Activated CD4-positive, alpha-beta T cell treated with anti-CD3 and anti-CD28 coated beads for 36 hours (primary cell): ENCODE measurements around the gene MNS1. TPM values are rescaled to one million over a fixed set of nuclear protein-coding genes. Genes with fewer than 3 reads are reported as not detected.

Experiments used
- ATAC-seq: fragments of 200-7000 bp; cut with Tn5 transposase; one replicate; pipeline ENCODE4 v1.10.0; 2021; ENCODE audit warnings: mild to moderate bottlenecking, moderate library complexity
- CTCF ChIA-PET: fragments of 350-600 bp; sonication (Branson Sonifier 250); formaldehyde crosslinking; loops from one replicate; lab custom pipeline; 2021; ENCODE audit warnings: antibody characterized with exemption; lab: Charles Lee
- POLR2A ChIA-PET: fragments of 350-600 bp; sonication (Branson Sonifier 250); formaldehyde crosslinking; loops from one replicate; lab custom pipeline; 2021; ENCODE audit warnings: antibody characterized with exemption, inconsistent platforms; lab: Charles Lee
- DNase-seq: peaks from one replicate; pipeline ENCODE4 v3.0.0-alpha.2; 2020
- H3K27ac Mint-ChIP-seq: one replicate; pipeline ENCODE4 v1.8.0; 2021; ENCODE audit warnings: mixed read lengths
- H3K27me3 Mint-ChIP-seq: one replicate; pipeline ENCODE4 v1.8.0; 2021; ENCODE audit warnings: mixed read lengths
- H3K36me3 Mint-ChIP-seq: one replicate; pipeline ENCODE4 v1.8.0; 2021; ENCODE audit warnings: low read depth, mixed read lengths
- H3K4me1 Mint-ChIP-seq: one replicate; pipeline ENCODE4 v1.8.0; 2021; ENCODE audit warnings: mixed read lengths
- H3K4me3 Mint-ChIP-seq: one replicate; pipeline ENCODE4 v1.8.0; 2021; ENCODE audit warnings: mild to moderate bottlenecking, moderate library complexity, mixed read lengths
- H3K9me3 Mint-ChIP-seq: one replicate; pipeline ENCODE4 v1.8.0; 2021; ENCODE audit warnings: low read depth, mixed read lengths
- intact Hi-C, 2 experiments: fragments of 100-400 bp; cut with DNase I in 1 of 2; cut with micrococcal nuclease in 1 of 2; formaldehyde crosslinking; loops; one replicate each; pipeline versions ENCODE4 v1.14.2 to v1.15.1; 2022 to 2024; cut with DNase I, micrococcal nuclease
- total RNA-seq, 2 experiments: library from RNA; stranded (reverse); gene quantifications; one replicate each; pipeline ENCODE4 v1.2.3, GENCODE V29; 2021

Gene MNS1
- total RNA-seq, 2 experiments from 2014 or later, result 0.41 to 0.74 TPM

DNA sequence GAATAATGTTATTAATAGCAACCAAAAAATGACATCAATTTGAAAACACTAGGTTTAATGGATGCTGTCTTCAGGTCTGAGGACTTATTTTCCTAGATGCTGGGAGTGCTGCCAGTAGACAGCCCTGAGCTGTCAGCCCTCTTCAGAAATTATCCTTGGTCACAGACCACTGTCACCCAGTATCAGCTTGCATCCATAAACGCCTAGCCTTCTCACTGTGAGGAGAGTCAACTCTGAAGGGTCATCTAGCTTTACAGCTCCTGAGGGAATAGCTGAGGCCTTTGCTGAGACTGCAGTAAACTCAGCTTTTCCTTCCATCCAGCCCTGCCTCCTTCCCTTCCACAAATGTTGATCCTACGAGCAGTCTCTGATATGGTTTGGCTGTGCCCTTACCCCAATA lies 19.4 kb upstream of the MNS1 start:
- DNase-seq (no peak), ATAC-seq (no peak)
- Mint-ChIP-seq H3K27me3 (no peaks in the 10 kb centered on the region), H3K9me3 (no peaks in the 10 kb centered on the region), H3K27ac (no peak overlapping the region), H3K36me3 (no peaks in the 10 kb centered on the region), H3K4me1 (no peaks in the 10 kb centered on the region), H3K4me3 (no peak overlapping the region)
- intact Hi-C loops, result no loop called here
- ChIA-PET POLR2A (no interaction called here), CTCF (interaction anchor here (0.6 kb wide), 1 partner anchor 1640 kb away, joined by 3 read pairs; no protein-coding TSS in a partner anchor)

DNA sequence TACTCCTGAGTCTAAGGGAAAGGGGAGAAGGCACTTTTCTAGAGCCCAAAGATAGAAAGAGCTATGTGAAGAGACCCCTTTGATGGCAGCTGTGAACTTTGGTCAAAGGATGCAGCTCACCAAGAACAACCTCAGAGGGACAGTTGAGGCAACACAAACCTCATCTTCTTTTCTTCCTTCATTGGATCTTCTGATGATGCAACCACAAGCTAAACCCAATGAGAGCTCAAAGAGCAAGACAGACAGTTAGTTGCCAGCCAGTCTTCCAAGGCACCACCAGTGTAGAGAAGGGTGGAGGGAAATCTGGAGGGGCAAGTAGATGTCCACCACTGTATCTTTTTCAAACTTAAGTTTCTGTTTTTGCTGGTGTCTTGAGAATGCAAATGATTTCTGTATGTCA lies 10.4 kb upstream of the MNS1 start:
- Mint-ChIP-seq H3K36me3 (no peaks in the 10 kb centered on the region), H3K27me3 (no peaks in the 10 kb centered on the region), H3K4me1 (no peaks in the 10 kb centered on the region), H3K9me3 (no peaks in the 10 kb centered on the region), H3K4me3 (no peak overlapping the region), H3K27ac (no peak overlapping the region)
- DNase-seq (no peak), ATAC-seq (no peak)
- CTCF ChIA-PET, result interaction anchor here (0.9 kb wide), 1 partner anchor 10 kb away, joined by 4 read pairs; the partner anchor contains the start of gene MNS1
- POLR2A ChIA-PET, result no interaction called here
- intact Hi-C loops, result no loop called here

DNA sequence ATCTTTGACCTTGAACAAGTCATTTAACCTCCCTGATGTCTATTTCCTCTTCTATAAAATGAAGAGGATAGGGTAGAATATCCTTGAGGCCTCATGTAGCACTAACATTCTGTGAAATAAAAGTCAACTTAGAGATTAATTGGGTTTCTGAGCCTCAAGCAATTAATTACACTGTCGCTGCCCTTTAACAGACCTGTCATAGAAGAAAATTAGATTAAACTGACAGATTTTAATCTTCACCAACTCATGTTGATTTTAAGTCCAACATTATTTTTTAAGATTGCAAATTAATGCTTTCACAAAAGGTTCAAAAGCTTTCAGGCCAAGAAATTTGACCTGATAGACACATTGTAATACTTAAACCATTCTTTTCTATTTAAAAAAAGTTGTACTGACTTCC lies 8.1 kb upstream of the MNS1 start:
- ATAC-seq (no peak), DNase-seq (no peak)
- POLR2A ChIA-PET, result no interaction called here
- intact Hi-C loops, result no loop called here
- Mint-ChIP-seq H3K36me3 (no peaks in the 10 kb centered on the region), H3K9me3 (no peaks in the 10 kb centered on the region), H3K27ac (no peak overlapping the region), H3K4me1 (peaks cover 9% of the 10 kb centered on the region), H3K27me3 (no peaks in the 10 kb centered on the region), H3K4me3 (no peak overlapping the region)
- CTCF ChIA-PET, result no interaction called here

DNA sequence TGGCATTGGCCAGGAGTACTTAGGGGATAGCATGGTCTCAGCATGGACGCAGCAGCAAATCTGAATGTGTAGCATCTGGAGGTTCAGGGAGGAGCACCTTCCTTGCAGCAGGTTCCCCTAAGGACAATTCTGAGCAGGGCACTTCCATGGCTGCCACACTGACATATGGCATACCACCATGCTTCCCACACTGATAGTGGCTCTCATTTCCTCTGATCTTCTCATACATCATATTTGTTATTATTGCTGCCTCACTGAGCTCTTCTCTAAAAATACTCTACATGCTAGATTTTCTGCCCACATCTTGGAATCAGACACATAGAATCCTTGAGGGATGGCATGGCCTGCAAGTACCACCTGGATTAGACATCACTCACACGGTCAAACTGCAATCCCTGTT lies 7.3 kb upstream of the MNS1 start:
- no peaks in the 10 kb centered on the region for H3K36me3 Mint-ChIP-seq
- intact Hi-C loops, result no loop called here
- DNase-seq (no peak), ATAC-seq (no peak)
- ChIA-PET POLR2A (no interaction called here), CTCF (no interaction called here)
- H3K4me1 Mint-ChIP-seq, result peaks cover 12% of the 10 kb centered on the region
- no peak overlapping the region for H3K4me3 Mint-ChIP-seq
- no peaks in the 10 kb centered on the region for H3K27me3 Mint-ChIP-seq
- H3K9me3 Mint-ChIP-seq, result no peaks in the 10 kb centered on the region
- no peak overlapping the region for H3K27ac Mint-ChIP-seq

DNA sequence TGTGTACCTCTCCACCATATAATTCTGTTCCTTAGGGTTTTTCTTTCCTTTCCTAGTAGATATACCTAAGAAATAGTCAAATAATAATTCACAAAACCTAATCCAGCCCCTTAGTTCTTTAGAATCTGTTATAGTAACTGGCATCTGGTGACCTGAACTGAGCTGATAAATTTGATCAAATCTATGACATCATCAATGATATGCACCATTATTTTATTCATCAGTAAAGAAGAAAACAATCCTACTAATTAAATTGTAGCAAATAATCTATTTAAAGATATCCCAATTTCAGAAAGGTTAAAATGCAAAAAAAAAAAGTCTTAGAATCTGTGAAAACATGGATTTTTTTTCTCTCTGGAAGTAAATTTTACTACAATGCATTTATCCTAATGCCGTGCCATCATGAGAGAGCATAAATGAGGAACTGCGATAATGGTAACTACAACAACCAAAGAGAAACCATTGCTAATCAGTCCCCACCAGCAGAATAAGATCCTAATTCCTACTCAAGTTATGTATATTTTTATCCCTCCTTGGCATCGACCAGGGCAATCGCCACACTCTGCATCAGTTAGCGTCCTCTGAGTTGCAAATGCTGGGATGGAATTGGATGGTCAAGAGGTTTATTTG lies 6.6 kb upstream of the MNS1 start:
- Mint-ChIP-seq H3K27ac (no peak overlapping the region), H3K36me3 (no peaks in the 10 kb centered on the region), H3K4me1 (peaks cover 12% of the 10 kb centered on the region), H3K4me3 (no peak overlapping the region), H3K27me3 (no peaks in the 10 kb centered on the region), H3K9me3 (no peaks in the 10 kb centered on the region)
- ATAC-seq (no peak), DNase-seq (no peak)
- POLR2A ChIA-PET, result no interaction called here
- CTCF ChIA-PET, result no interaction called here
- intact Hi-C loops, result no loop called here

DNA sequence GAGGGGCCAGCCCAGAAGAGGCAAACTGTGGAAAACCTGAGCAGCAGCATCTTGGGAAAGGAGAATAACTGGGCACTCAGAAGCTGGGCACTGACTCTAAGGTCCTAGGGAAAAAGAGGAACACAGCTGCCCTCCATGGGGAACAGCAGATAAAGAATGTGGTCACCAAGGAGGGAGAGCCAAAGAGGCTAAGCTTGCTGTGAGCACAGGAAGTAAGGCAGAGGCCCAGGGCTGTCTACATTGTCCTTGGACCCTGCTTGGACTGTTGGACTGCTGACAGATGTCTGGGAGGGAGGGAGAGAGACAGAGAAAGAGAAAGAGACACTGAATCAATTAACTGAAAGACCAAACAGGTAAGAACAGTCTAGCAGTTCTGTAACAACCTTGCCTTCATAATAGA lies 4.5 kb upstream of the MNS1 start:
- Mint-ChIP-seq H3K9me3 (no peaks in the 10 kb centered on the region), H3K27me3 (peaks cover 13% of the 10 kb centered on the region), H3K4me3 (no peak overlapping the region), H3K4me1 (peaks cover 25% of the 10 kb centered on the region), H3K27ac (no peak overlapping the region), H3K36me3 (no peaks in the 10 kb centered on the region)
- no peak for ATAC-seq
- ChIA-PET POLR2A (no interaction called here), CTCF (interaction anchor here (0.6 to 1.3 kb wide), 2 partner anchors 211 to 264 kb away, joined by 3 to 4 read pairs; partner anchors contain the start of gene ZNF280D)
- intact Hi-C loops, result loop anchor here (5.0 to 10.0 kb wide), 2 partner anchors 102 to 105 kb away; partner anchors contain the start of gene TEX9 (in 2 of the 2)
- no peak for DNase-seq

DNA sequence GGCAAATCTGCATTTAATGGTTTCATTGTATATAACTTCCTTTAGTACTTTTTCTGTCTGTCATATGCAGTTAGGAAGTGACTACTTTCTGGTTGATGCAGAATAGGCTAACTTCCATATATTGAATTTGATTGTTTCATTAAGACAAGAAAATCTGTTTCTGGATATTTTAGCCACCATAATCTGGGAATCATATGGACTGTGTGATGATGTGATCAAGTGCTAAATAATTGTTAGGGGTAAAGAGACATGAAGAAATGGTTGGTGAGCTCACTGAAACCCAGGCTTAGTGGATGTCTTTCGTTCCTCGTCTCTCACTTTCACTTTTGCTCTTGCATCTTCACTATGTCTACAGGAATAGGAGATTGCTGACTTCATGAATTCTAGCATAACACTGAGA lies 3.5 kb upstream of the MNS1 start:
- peaks cover 29% of the 10 kb centered on the region for H3K4me1 Mint-ChIP-seq
- POLR2A ChIA-PET, result no interaction called here
- H3K27ac Mint-ChIP-seq, result no peak overlapping the region
- DNase-seq (no peak), ATAC-seq (peak; percentile 66)
- H3K9me3 Mint-ChIP-seq, result no peaks in the 10 kb centered on the region
- peaks cover 19% of the 10 kb centered on the region for H3K27me3 Mint-ChIP-seq
- intact Hi-C loops, result loop anchor here (5.0 to 10.0 kb wide), 2 partner anchors 101 to 104 kb away; partner anchors contain the start of gene TEX9 (in 2 of the 2)
- peak overlapping the region; percentile 60 for H3K4me3 Mint-ChIP-seq
- no peaks in the 10 kb centered on the region for H3K36me3 Mint-ChIP-seq
- CTCF ChIA-PET, result interaction anchor here (1.1 to 1.3 kb wide), 2 partner anchors 23 to 265 kb away, joined by 4 to 6 read pairs; partner anchors contain the start of gene ZNF280D

DNA sequence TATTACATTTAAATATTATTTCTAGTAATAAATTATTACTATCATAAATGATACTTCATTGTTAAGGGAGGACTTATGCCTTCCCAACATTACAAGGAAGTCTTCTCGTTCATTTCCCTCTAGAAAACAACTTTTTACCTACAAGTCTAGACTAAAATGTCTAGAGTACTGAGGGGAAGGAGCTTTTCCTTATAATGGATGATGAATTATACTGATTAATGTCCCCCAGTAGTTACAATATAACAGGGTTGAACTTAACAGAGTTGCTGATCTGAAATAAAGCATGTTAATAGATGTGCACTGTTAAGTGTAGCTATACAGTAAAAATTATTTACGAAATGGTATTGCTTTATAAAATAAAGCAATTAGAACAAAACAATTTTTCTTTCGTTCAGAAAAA lies 2.7 kb upstream of the MNS1 start:
- Mint-ChIP-seq H3K9me3 (no peaks in the 10 kb centered on the region), H3K4me3 (no peak overlapping the region), H3K4me1 (peaks cover 29% of the 10 kb centered on the region), H3K27ac (no peak overlapping the region), H3K36me3 (no peaks in the 10 kb centered on the region), H3K27me3 (peaks cover 19% of the 10 kb centered on the region)
- ChIA-PET POLR2A (no interaction called here), CTCF (interaction anchor here (0.8 kb wide), 1 partner anchor 33 kb away, joined by 3 read pairs; no protein-coding TSS in a partner anchor)
- ATAC-seq (no peak), DNase-seq (no peak)
- intact Hi-C loops, result loop anchor here (5.0 to 10.0 kb wide), 2 partner anchors 100 to 103 kb away; partner anchors contain the start of gene TEX9 (in 2 of the 2)

DNA sequence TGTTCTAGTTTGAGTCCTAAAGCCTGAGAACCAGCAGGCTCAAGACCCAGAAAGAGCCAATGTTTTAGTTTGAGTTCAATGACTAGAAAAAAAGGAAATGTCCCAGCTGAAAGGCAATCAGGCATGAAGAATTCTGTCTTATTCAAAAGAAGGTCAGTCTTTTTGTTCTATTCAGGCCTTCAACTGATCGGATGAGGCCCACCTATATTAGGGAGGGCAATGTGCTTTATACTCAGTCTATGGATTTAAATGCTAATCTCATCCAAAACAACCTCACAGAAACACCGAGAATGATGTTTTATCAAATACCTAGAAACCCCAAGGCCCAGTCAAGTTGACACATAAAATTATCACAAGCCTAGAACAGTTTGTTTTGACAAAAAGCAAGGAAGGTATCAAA lies 4.0 kb downstream of the MNS1 start:
- H3K4me3 Mint-ChIP-seq, result no peak overlapping the region
- ATAC-seq, result no peak
- DNase-seq, result no peak
- H3K4me1 Mint-ChIP-seq, result peaks cover 16% of the 10 kb centered on the region
- H3K27ac Mint-ChIP-seq, result no peak overlapping the region
- POLR2A ChIA-PET, result no interaction called here
- no peaks in the 10 kb centered on the region for H3K36me3 Mint-ChIP-seq
- intact Hi-C loops, result loop anchor here in 1 of 2 experiments (10.0 kb wide), 1 partner anchor 96 kb away; the partner anchor contains the start of gene TEX9
- H3K27me3 Mint-ChIP-seq, result peaks cover 22% of the 10 kb centered on the region
- CTCF ChIA-PET, result no interaction called here
- no peaks in the 10 kb centered on the region for H3K9me3 Mint-ChIP-seq

DNA sequence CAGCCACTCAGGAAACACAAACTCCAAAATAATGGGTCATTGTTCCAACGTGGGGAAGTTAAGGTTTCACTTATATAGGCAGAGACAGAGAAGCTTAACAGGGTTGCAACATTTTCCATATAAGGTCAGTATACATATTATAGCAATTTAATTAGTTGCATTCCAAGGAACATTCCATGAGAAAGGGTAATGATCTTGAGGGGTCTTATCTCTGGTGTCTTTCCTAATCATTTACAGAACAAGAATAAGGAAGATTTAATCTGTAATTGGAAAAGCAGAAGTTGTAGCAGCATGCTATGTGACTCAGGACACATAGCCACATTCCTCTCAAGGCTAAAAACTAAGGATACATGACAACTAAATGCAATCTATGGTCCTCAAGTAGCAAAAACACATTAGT lies 4.9 kb downstream of the MNS1 start:
- peaks cover 10% of the 10 kb centered on the region for H3K4me1 Mint-ChIP-seq
- no peaks in the 10 kb centered on the region for H3K9me3 Mint-ChIP-seq
- H3K36me3 Mint-ChIP-seq, result no peaks in the 10 kb centered on the region
- intact Hi-C loops, result loop anchor here in 1 of 2 experiments (10.0 kb wide), 1 partner anchor 95 kb away; the partner anchor contains the start of gene TEX9
- no peak overlapping the region for H3K27ac Mint-ChIP-seq
- no peak for DNase-seq
- no peak for ATAC-seq
- H3K27me3 Mint-ChIP-seq, result peaks cover 17% of the 10 kb centered on the region
- H3K4me3 Mint-ChIP-seq, result no peak overlapping the region
- POLR2A ChIA-PET, result no interaction called here
- CTCF ChIA-PET, result no interaction called here

DNA sequence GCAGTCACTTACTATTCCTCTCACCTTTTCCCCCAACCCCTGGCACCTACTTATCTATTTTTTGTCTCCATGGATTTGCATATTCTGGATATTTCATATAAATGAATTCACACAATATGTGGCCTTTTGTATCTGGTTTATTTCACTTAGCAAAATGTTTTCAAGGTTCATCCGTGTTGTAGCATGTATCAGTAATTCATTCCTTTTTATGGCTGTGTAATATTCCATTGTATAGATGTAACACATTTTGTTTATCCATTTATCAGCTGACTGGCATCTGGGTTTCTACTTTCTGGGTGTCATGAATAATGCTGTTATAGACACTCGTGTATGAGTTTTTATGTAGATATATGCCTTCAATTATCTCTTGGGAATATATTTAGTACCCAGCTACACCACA lies 5.8 kb downstream of the MNS1 start:
- Mint-ChIP-seq H3K4me1 (peaks cover 2% of the 10 kb centered on the region), H3K4me3 (no peak overlapping the region), H3K27ac (no peak overlapping the region), H3K27me3 (peaks cover 9% of the 10 kb centered on the region), H3K9me3 (no peaks in the 10 kb centered on the region), H3K36me3 (no peaks in the 10 kb centered on the region)
- ChIA-PET POLR2A (no interaction called here), CTCF (interaction anchor here (0.7 kb wide), 1 partner anchor 10 kb away, joined by 4 read pairs; no protein-coding TSS in a partner anchor)
- intact Hi-C loops, result no loop called here
- no peak for ATAC-seq
- DNase-seq, result no peak

DNA sequence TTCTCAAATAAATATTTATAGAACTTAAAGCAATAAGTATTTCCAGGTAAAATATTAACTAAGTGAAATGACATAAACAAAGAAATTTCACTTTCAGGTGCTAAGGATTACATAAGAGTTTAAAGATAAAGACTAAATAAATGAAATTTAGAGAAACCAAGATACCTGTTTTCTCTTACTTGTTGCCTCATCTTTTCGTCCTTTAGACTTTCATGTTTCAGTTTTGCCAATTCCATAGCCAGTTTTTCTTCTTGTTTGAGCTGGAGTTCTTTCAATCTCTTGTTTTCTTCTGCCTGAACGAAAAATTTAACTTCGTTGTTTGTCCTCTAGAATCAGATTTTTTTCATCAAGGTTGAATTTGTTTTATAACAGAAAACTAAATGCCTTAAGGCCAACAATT lies 8.7 kb downstream of the MNS1 start:
- Mint-ChIP-seq H3K4me1 (no peaks in the 10 kb centered on the region), H3K36me3 (no peaks in the 10 kb centered on the region), H3K27me3 (peaks cover 5% of the 10 kb centered on the region), H3K9me3 (no peaks in the 10 kb centered on the region), H3K27ac (no peak overlapping the region), H3K4me3 (no peak overlapping the region)
- ATAC-seq, result no peak
- CTCF ChIA-PET, result no interaction called here
- DNase-seq, result no peak
- POLR2A ChIA-PET, result no interaction called here
- intact Hi-C loops, result no loop called here
